CD4-positive, alpha-beta T cell (primary cell): ENCODE measurements around the gene SLC4A5. TPM values are rescaled to one million over a fixed set of nuclear protein-coding genes. Genes with fewer than 3 reads are reported as not detected.

Experiments used
- ATAC-seq: fragments of 200-7000 bp; cut with Tn5 transposase; one replicate; pipeline ENCODE4 v1.10.0; 2022; ENCODE audit warnings: mild to moderate bottlenecking; ENCODE audit not compliant: poor library complexity
- CTCF ChIA-PET: fragments of 350-600 bp; sonication (Branson Sonifier 250); formaldehyde crosslinking; loops from one replicate; lab custom pipeline; 2021; ENCODE audit warnings: antibody characterized with exemption, inconsistent platforms; lab: Charles Lee
- POLR2A ChIA-PET: fragments of 350-600 bp; sonication (Branson Sonifier 250); formaldehyde crosslinking; loops from one replicate; lab custom pipeline; 2021; ENCODE audit warnings: antibody characterized with exemption, inconsistent platforms; lab: Charles Lee
- DNase-seq, 14 experiments: peaks; one replicate each; pipeline ENCODE4 v3.0.0-alpha.2; 2013 to 2020; ENCODE audit warnings: mixed read lengths in 2 of 14
- H3K27ac ChIP-seq, 2 donors: one replicate each; pipeline versions ENCODE4 v1.5.1 to v1.7.0; 2013; ENCODE audit warnings: low read length in 2 of 2, low read depth in 1 of 2, mild to moderate bottlenecking in 1 of 2
- H3K27me3 ChIP-seq, 2 experiments: 1 replicate in 1 of 2; 2 replicates in 1 of 2; pipeline versions ENCODE4 v1.6.1 to v1.7.0; 2013; ENCODE audit warnings: low read length in 2 of 2, control low read depth in 1 of 2, mild to moderate bottlenecking in 1 of 2, moderate library complexity in 1 of 2; ENCODE audit not compliant: insufficient read depth in 2 of 2, control insufficient read depth in 1 of 2
- H3K36me3 ChIP-seq: one replicate; pipeline ENCODE4 v1.6.1; 2013; ENCODE audit warnings: low read length, control low read depth; ENCODE audit not compliant: insufficient read depth
- H3K4me1 ChIP-seq: one replicate; pipeline ENCODE4 v1.6.1; 2013; ENCODE audit warnings: low read length, control low read depth; ENCODE audit not compliant: insufficient read depth
- H3K4me3 ChIP-seq: one replicate; pipeline ENCODE4 v1.5.1; 2013; ENCODE audit warnings: mild to moderate bottlenecking, low read length, moderate library complexity
- H3K9me3 ChIP-seq, 2 experiments: 1 replicate in 1 of 2; 2 replicates in 1 of 2; pipeline versions ENCODE4 v1.6.1 to v1.7.0; 2013; ENCODE audit warnings: low read length in 2 of 2, mild to moderate bottlenecking in 2 of 2, control low read depth in 1 of 2, moderate library complexity in 1 of 2; ENCODE audit not compliant: control insufficient read depth in 1 of 2, insufficient read depth in 1 of 2
- H3K27ac Mint-ChIP-seq: one replicate; pipeline ENCODE4 v1.8.0; 2020; ENCODE audit warnings: mixed read lengths
- H3K27me3 Mint-ChIP-seq: one replicate; pipeline ENCODE4 v1.8.0; 2021; ENCODE audit warnings: mixed read lengths
- H3K36me3 Mint-ChIP-seq: one replicate; pipeline ENCODE4 v1.8.0; 2021; ENCODE audit warnings: low read depth, mixed read lengths
- H3K4me1 Mint-ChIP-seq: one replicate; pipeline ENCODE4 v1.8.0; 2021; ENCODE audit warnings: low read depth, mixed read lengths
- H3K4me3 Mint-ChIP-seq: one replicate; pipeline ENCODE4 v1.8.0; 2020; ENCODE audit warnings: mild to moderate bottlenecking, mixed read lengths
- H3K9me3 Mint-ChIP-seq: one replicate; pipeline ENCODE4 v1.8.0; 2020; ENCODE audit warnings: mixed read lengths
- intact Hi-C, 2 experiments: fragments of 100-400 bp; cut with DNase I in 1 of 2; cut with micrococcal nuclease in 1 of 2; formaldehyde crosslinking; loops; one replicate each; pipeline versions ENCODE4 v1.15.1 to v1.9.0; 2023 to 2025; cut with DNase I, micrococcal nuclease
- total RNA-seq, 174 experiments: library from RNA in 2 of 174; stranded (reverse) in 2 of 174; gene quantifications; one replicate each; pipeline ENCODE4 v1.2.3 and lab custom pipeline; 2021 to 2026
- TF ChIP-seq, protein P1 (sequence below): fragments of 200-600 bp; IDR thresholded peaks from one replicate; pipeline ENCODE4 v1.8.0; 2022; ENCODE audit warnings: antibody characterized with exemption, mild to moderate bottlenecking

Gene SLC4A5
- total RNA-seq, 2 experiments from 2014 or later, result 7.8 to 10.4 TPM

DNA sequence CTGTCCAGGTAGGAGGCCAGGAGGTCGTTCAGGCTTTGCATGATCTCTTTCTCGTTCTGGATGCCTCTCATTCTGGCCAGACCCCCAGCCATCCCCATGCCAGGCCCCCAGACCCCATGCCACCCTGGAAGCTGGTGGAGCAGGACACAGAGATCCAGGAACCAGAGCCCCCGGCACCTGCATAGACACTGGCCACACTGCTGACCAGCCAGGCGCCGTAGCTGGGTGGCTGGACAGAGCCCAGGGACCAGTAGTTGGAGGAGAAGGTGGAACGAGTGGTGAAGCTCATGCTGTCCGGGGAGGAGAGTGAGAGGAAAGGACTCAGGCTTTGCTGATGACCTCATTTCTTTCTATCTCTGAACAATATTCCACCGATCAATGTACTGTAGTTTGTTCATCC, 35.5 kb downstream of the SLC4A5 start:
- no peak overlapping the region for H3K27ac ChIP-seq
- no peak overlapping the region for H3K4me3 ChIP-seq
- H3K27ac Mint-ChIP-seq, result no peak overlapping the region
- H3K4me1 Mint-ChIP-seq, result no peaks in the 10 kb centered on the region
- H3K27me3 ChIP-seq, result no peaks in the 10 kb centered on the region
- POLR2A ChIA-PET, result no interaction called here
- H3K4me1 ChIP-seq, result no peaks in the 10 kb centered on the region
- no peaks in the 10 kb centered on the region for H3K27me3 Mint-ChIP-seq
- H3K4me3 Mint-ChIP-seq, result no peak overlapping the region
- TF ChIP-seq, protein P1, sequence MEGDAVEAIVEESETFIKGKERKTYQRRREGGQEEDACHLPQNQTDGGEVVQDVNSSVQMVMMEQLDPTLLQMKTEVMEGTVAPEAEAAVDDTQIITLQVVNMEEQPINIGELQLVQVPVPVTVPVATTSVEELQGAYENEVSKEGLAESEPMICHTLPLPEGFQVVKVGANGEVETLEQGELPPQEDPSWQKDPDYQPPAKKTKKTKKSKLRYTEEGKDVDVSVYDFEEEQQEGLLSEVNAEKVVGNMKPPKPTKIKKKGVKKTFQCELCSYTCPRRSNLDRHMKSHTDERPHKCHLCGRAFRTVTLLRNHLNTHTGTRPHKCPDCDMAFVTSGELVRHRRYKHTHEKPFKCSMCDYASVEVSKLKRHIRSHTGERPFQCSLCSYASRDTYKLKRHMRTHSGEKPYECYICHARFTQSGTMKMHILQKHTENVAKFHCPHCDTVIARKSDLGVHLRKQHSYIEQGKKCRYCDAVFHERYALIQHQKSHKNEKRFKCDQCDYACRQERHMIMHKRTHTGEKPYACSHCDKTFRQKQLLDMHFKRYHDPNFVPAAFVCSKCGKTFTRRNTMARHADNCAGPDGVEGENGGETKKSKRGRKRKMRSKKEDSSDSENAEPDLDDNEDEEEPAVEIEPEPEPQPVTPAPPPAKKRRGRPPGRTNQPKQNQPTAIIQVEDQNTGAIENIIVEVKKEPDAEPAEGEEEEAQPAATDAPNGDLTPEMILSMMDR, result no peak
- H3K36me3 ChIP-seq, result no peaks in the 10 kb centered on the region
- ATAC-seq, result no peak
- DNase-seq, result no peak
- CTCF ChIA-PET, result no interaction called here
- H3K9me3 Mint-ChIP-seq, result no peaks in the 10 kb centered on the region
- intact Hi-C loops, result no loop called here
- no peaks in the 10 kb centered on the region for H3K9me3 ChIP-seq
- peaks cover 21% of the 10 kb centered on the region for H3K36me3 Mint-ChIP-seq

DNA sequence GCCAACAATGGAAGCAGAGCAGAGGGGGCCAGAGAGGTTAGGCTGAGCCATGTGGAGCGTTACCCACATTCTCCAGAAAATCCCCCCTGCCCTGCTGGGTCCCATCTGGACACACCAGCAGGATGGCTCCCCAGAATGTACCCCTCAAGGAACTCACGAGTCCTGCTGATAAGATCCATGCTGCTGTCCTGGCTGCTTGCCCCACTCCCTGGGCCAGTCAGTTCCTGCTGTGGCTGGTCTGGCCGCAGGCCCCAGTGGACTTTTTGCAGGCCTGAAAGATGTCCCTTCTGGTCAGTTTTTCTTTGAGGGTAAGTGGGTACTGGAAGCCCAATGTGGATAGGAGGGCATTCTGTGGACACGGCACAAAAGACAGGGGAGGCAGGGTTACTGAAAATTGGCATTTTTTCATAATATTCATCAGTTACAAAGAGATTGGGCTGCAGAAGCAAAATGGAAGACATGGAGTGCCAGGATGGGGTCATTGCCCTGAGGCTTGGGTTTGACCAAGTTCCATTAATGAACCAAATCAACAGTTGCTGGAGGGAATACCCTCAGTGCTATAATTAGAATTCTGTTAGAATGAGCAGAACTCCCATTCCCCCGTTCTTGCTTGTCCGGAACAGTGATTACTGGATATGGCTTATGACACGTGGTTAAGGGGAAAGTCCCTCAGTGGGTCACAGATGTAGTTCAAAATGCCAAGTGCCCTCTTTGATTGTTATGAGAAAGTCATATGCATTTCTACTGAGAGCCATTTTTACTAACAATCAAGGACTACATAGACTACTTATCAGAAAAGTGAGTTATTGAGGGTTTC, 38.7 kb downstream of the SLC4A5 start:
- no peak overlapping the region for H3K4me3 ChIP-seq
- intact Hi-C loops, result no loop called here
- H3K4me1 Mint-ChIP-seq, result no peaks in the 10 kb centered on the region
- no peak overlapping the region for H3K27ac ChIP-seq
- H3K36me3 ChIP-seq, result no peaks in the 10 kb centered on the region
- no peaks in the 10 kb centered on the region for H3K27me3 ChIP-seq
- H3K4me1 ChIP-seq, result no peaks in the 10 kb centered on the region
- H3K4me3 Mint-ChIP-seq, result no peak overlapping the region
- peaks cover 16% of the 10 kb centered on the region for H3K36me3 Mint-ChIP-seq
- H3K9me3 Mint-ChIP-seq, result no peaks in the 10 kb centered on the region
- ChIA-PET POLR2A (interaction anchor here (2.6 kb wide), 1 partner anchor 14 kb away, joined by 6 read pairs; no protein-coding TSS in a partner anchor), CTCF (no interaction called here)
- no peaks in the 10 kb centered on the region for H3K27me3 Mint-ChIP-seq
- no peaks in the 10 kb centered on the region for H3K9me3 ChIP-seq
- H3K27ac Mint-ChIP-seq, result no peak overlapping the region
- ATAC-seq (no peak), DNase-seq (no peak)
- TF ChIP-seq, protein P1, result no peak

DNA sequence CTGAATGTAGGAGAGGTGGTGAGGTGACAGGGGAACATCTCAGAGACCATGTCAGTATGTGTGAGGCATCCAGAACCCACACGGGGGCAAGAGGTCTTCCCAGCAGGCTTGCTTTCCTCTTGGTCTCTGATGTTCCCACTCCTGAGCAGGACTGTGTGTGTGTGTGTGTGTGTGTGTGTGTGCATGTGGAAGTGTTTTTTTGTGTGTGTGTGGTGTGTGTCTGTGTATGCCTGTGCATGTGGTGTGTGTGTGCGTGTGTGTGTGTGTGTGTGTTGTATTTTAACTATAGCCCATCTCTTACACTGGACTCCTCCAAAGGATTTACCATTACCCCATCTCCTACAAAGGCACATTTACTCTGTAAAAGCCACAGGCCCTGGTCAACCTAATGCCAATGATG, 40.4 kb downstream of the SLC4A5 start:
- H3K9me3 ChIP-seq, result peaks cover 0 to 5% of the 10 kb centered on the region in 2 experiments
- Mint-ChIP-seq H3K27ac (no peak overlapping the region), H3K27me3 (no peaks in the 10 kb centered on the region), H3K36me3 (peaks cover 33% of the 10 kb centered on the region), H3K9me3 (no peaks in the 10 kb centered on the region), H3K4me1 (no peaks in the 10 kb centered on the region), H3K4me3 (no peak overlapping the region)
- no peak for ATAC-seq
- no peak for DNase-seq
- intact Hi-C loops, result no loop called here
- ChIA-PET POLR2A (no interaction called here), CTCF (no interaction called here)
- H3K27me3 ChIP-seq, result no peaks in the 10 kb centered on the region
- H3K36me3 ChIP-seq, result no peaks in the 10 kb centered on the region
- no peaks in the 10 kb centered on the region for H3K4me1 ChIP-seq
- no peak overlapping the region for H3K4me3 ChIP-seq
- TF ChIP-seq, protein P1, result no peak
- no peak overlapping the region for H3K27ac ChIP-seq
